ENCODE measurements around the gene MAP3K15.
"Not testable (repeated sequence)": the region's sequence is repeated elsewhere in the genome, so short reads cannot be mapped to it uniquely, and the experiment has no call there.

MAP3K15 gene

GRCh38 chrX:19532709-19533108 lies 17.4 kb upstream of the MAP3K15 start:
- H3K9me3 ChIP-seq (ENCODE audit: control insufficient read depth, low read length), result no peaks in the 10 kb centered on the region
- H3K4me1 ChIP-seq (ENCODE audit: control insufficient read depth, insufficient read depth, low read length), result no peaks in the 10 kb centered on the region
- H3K4me3 ChIP-seq (ENCODE audit: low read length), result no peak overlapping the region
- no peaks in the 10 kb centered on the region for H3K27me3 ChIP-seq (replicated peaks; ENCODE audit: control insufficient read depth, insufficient read depth, low read length)
- DNase-seq (ENCODE audit: low read depth), result no peak
- peaks cover 3% of the 10 kb centered on the region for H3K36me3 ChIP-seq (ENCODE audit: control insufficient read depth, insufficient read depth, low read length, severe bottlenecking)
- H3K9ac ChIP-seq (ENCODE audit: low read length), result no peak overlapping the region

DNA sequence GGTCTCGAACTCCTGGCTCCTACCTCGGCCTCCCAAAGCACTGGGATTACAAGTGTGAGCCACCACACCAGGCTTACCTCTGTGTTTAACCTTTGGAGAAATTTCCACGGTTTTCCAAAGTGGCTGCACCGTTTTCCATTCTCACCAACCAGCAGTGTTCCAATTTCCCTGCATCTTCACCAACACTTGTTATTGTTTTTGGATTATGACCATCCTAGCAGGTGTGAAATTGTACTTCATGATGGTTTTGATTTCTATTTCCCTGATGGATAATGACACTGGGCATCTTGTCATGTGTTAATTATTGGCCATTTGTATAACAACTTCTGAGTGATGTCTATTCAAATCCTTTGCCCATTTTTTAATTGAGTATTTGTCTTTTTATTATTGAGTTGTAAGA lies 2.7 kb upstream of the MAP3K15 start:
- Histone ChIP-seq H3K9ac (ENCODE audit: low read length) (no peak overlapping the region), H3K9me3 (ENCODE audit: control insufficient read depth, low read length) (peaks cover 13% of the 10 kb centered on the region), H3K4me1 (ENCODE audit: control insufficient read depth, insufficient read depth, low read length) (no peaks in the 10 kb centered on the region), H3K4me3 (ENCODE audit: low read length) (no peak overlapping the region), H3K36me3 (ENCODE audit: control insufficient read depth, insufficient read depth, low read length, severe bottlenecking) (no peaks in the 10 kb centered on the region), H3K27me3 (replicated peaks; ENCODE audit: control insufficient read depth, insufficient read depth, low read length) (peaks cover 19% of the 10 kb centered on the region)
- DNase-seq (ENCODE audit: low read depth), result no peak

GRCh38 chrX:19515615-19516105 lies 352 bp upstream of the MAP3K15 start:
- Histone ChIP-seq H3K9me3 (ENCODE audit: control insufficient read depth, low read length) (peaks cover 13% of the 10 kb centered on the region), H3K4me1 (ENCODE audit: control insufficient read depth, insufficient read depth, low read length) (no peaks in the 10 kb centered on the region), H3K4me3 (ENCODE audit: low read length) (no peak overlapping the region), H3K9ac (ENCODE audit: low read length) (no peak overlapping the region), H3K27me3 (replicated peaks; ENCODE audit: control insufficient read depth, insufficient read depth, low read length) (peaks cover 19% of the 10 kb centered on the region), H3K36me3 (ENCODE audit: control insufficient read depth, insufficient read depth, low read length, severe bottlenecking) (no peaks in the 10 kb centered on the region)
- DNase-seq (ENCODE audit: low read depth), result no peak

DNA sequence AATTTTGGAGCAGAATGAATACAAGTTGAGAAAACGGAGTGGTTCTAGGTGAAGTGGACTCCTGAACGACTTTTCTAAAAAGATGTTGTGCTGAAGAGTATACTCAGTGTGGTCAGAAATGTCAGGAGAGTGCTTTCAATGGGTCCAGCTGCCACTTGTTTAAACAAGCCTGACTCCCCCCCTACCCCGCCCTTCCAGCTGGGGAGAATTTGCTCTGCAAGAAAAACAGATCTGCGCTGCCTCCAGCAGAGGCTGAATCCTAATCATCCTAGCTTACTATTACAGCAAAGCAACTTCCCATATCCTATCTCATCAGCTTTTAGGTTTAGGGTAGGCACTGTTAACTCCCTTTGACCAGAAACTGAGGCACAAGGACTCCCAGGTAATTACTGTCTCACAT lies 1.9 kb downstream of the MAP3K15 start:
- H3K9ac ChIP-seq (ENCODE audit: low read length), result no peak overlapping the region
- peaks cover 9% of the 10 kb centered on the region for H3K9me3 ChIP-seq (ENCODE audit: control insufficient read depth, low read length)
- no peak overlapping the region for H3K4me3 ChIP-seq (ENCODE audit: low read length)
- no peaks in the 10 kb centered on the region for H3K36me3 ChIP-seq (ENCODE audit: control insufficient read depth, insufficient read depth, low read length, severe bottlenecking)
- no peak for DNase-seq (ENCODE audit: low read depth)
- H3K4me1 ChIP-seq (ENCODE audit: control insufficient read depth, insufficient read depth, low read length), result no peaks in the 10 kb centered on the region
- H3K27me3 ChIP-seq (replicated peaks; ENCODE audit: control insufficient read depth, insufficient read depth, low read length), result peaks cover 13% of the 10 kb centered on the region

DNA sequence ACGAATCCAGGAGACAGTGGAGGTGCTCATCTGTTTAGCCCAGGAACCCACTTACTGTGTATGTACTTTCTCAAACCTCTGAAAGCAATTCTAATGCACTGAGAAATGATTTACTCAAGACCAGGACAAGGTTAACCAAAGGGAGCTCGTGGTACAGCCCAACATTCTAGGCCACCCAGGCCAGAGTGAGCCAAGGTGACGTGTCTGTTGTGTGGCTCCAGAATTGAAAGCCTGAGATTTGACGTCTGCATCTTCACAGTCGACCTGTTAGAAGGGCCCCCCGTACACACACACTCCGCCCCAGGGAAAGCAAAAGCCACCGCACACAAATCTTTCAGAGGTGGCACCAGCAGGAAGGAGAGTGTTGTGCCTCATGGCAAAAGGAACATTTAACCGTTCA lies 2.3 kb downstream of the MAP3K15 start:
- H3K36me3 ChIP-seq (ENCODE audit: control insufficient read depth, insufficient read depth, low read length, severe bottlenecking), result no peaks in the 10 kb centered on the region
- no peak overlapping the region for H3K9ac ChIP-seq (ENCODE audit: low read length)
- H3K4me3 ChIP-seq (ENCODE audit: low read length), result no peak overlapping the region
- DNase-seq (ENCODE audit: low read depth), result no peak
- peaks cover 11% of the 10 kb centered on the region for H3K27me3 ChIP-seq (replicated peaks; ENCODE audit: control insufficient read depth, insufficient read depth, low read length)
- no peaks in the 10 kb centered on the region for H3K4me1 ChIP-seq (ENCODE audit: control insufficient read depth, insufficient read depth, low read length)
- peaks cover 5% of the 10 kb centered on the region for H3K9me3 ChIP-seq (ENCODE audit: control insufficient read depth, low read length)

GRCh38 chrX:19512359-19512758 lies 2.9 kb downstream of the MAP3K15 start:
- Histone ChIP-seq H3K9ac (ENCODE audit: low read length) (no peak overlapping the region), H3K4me1 (ENCODE audit: control insufficient read depth, insufficient read depth, low read length) (no peaks in the 10 kb centered on the region), H3K27me3 (replicated peaks; ENCODE audit: control insufficient read depth, insufficient read depth, low read length) (peaks cover 11% of the 10 kb centered on the region), H3K36me3 (ENCODE audit: control insufficient read depth, insufficient read depth, low read length, severe bottlenecking) (no peaks in the 10 kb centered on the region), H3K4me3 (ENCODE audit: low read length) (no peak overlapping the region), H3K9me3 (ENCODE audit: control insufficient read depth, low read length) (no peaks in the 10 kb centered on the region)
- no peak for DNase-seq (ENCODE audit: low read depth)

DNA sequence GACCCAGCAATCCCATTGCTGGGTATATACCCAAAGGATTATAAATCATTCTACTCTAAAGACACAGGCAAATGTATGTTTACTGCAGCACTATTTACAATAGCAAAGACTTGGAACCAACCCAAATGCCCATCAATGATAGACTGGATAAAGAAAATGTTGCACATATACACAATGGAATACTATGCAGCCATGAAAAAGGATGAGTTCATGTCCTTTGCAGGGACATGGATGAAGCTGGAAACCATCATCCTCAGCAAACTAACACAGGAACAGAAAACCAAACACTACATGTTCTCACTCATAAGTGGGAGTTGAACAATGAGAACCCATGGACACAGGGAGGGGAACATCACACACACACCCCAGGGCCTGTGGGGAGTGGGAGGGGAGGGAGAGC lies 3.5 kb downstream of the MAP3K15 start:
- not testable (repeated sequence) for H3K9ac ChIP-seq (ENCODE audit: low read length); H3K9me3 ChIP-seq (ENCODE audit: control insufficient read depth, low read length); H3K4me1 ChIP-seq (ENCODE audit: control insufficient read depth, insufficient read depth, low read length); H3K36me3 ChIP-seq (ENCODE audit: control insufficient read depth, insufficient read depth, low read length, severe bottlenecking); H3K4me3 ChIP-seq (ENCODE audit: low read length); DNase-seq (ENCODE audit: low read depth)
- H3K27me3 ChIP-seq (replicated peaks; ENCODE audit: control insufficient read depth, insufficient read depth, low read length), result peaks cover 11% of the 10 kb centered on the region

DNA sequence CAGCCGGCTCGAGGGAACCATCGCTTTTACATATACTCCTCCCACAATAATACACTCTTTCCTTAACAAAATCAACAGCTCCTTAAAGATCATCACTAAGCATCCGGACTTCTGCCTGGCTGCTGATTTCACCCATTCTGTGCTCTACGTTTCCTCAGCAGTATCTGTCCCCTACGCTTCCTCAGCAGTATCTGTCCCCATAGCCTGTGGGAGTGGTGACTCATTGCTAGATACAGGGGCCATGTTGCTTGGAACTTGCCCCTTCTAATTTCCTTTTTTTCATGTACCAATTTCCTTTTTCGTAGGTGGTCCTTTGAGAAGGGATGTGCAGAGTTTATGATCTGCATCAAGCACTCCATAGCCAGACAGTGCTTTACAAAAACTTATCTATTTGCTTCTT lies 18.6 kb downstream of the MAP3K15 start:
- Histone ChIP-seq H3K4me1 (ENCODE audit: control insufficient read depth, insufficient read depth, low read length) (no peaks in the 10 kb centered on the region), H3K4me3 (ENCODE audit: low read length) (no peak overlapping the region), H3K27me3 (replicated peaks; ENCODE audit: control insufficient read depth, insufficient read depth, low read length) (peaks cover 25% of the 10 kb centered on the region)

GRCh38 chrX:19487520-19488200 lies 27.6 kb downstream of the MAP3K15 start:
- H3K36me3 ChIP-seq (ENCODE audit: control insufficient read depth, insufficient read depth, low read length, severe bottlenecking), result no peaks in the 10 kb centered on the region
- peaks cover 6% of the 10 kb centered on the region for H3K27me3 ChIP-seq (replicated peaks; ENCODE audit: control insufficient read depth, insufficient read depth, low read length)
- no peaks in the 10 kb centered on the region for H3K9me3 ChIP-seq (ENCODE audit: control insufficient read depth, low read length)
- no peak overlapping the region for H3K4me3 ChIP-seq (ENCODE audit: low read length)
- H3K9ac ChIP-seq (ENCODE audit: low read length), result no peak overlapping the region
- no peak for DNase-seq (ENCODE audit: low read depth)
- H3K4me1 ChIP-seq (ENCODE audit: control insufficient read depth, insufficient read depth, low read length), result no peaks in the 10 kb centered on the region

More for the DNA sequence above, 18.6 kb downstream of the MAP3K15 start:
- Histone ChIP-seq H3K9me3 (ENCODE audit: control insufficient read depth, low read length) (no peaks in the 10 kb centered on the region), H3K36me3 (ENCODE audit: control insufficient read depth, insufficient read depth, low read length, severe bottlenecking) (no peaks in the 10 kb centered on the region), H3K9ac (ENCODE audit: low read length) (no peak overlapping the region)
- DNase-seq (ENCODE audit: low read depth), result no peak

DNA sequence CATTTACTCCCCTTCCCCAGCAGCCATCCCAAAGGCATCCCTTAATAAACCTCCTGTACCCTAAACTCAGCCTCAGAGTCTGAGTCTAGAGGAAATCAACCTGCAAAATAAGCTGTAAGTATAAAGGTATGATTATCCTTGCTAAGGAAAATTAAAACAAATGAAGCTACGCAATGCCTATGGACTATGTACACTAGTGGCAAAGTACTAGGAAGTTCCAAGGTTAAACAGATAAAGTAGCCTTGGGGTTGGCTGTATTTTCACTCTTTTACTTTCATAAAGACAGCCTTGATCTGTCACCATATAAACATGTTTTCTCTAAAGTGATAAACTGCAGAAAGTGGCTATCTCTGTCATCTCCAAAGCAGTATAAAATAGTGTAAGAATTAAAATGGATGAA lies 35.9 kb downstream of the MAP3K15 start:
- Histone ChIP-seq H3K4me3 (ENCODE audit: low read length) (no peak overlapping the region), H3K9ac (ENCODE audit: low read length) (no peak overlapping the region), H3K27me3 (replicated peaks; ENCODE audit: control insufficient read depth, insufficient read depth, low read length) (no peaks in the 10 kb centered on the region), H3K4me1 (ENCODE audit: control insufficient read depth, insufficient read depth, low read length) (no peaks in the 10 kb centered on the region), H3K9me3 (ENCODE audit: control insufficient read depth, low read length) (no peaks in the 10 kb centered on the region), H3K36me3 (ENCODE audit: control insufficient read depth, insufficient read depth, low read length, severe bottlenecking) (no peaks in the 10 kb centered on the region)
- no peak for DNase-seq (ENCODE audit: low read depth)

DNA sequence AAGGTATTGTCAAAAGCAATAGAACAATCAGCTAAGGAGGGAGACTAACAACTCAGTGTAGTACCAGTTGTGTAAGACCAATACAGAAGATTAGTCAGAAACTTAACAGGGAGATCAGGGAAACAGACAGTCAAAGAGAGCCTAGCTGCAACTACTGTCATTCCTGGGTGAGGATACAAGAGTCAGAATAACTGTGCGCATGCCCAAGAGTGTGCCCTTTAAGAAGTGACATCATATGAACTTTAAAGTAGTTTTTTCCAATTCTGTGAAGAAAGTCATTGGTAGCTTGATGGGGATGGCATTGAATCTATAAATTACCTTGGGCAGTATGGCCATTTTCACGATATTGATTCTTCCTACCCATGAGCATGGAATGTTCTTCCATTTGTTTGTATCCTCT lies 46.9 kb downstream of the MAP3K15 start:
- not testable (repeated sequence) for H3K9me3 ChIP-seq (ENCODE audit: control insufficient read depth, low read length); H3K36me3 ChIP-seq (ENCODE audit: control insufficient read depth, insufficient read depth, low read length, severe bottlenecking); H3K4me3 ChIP-seq (ENCODE audit: low read length); H3K4me1 ChIP-seq (ENCODE audit: control insufficient read depth, insufficient read depth, low read length); H3K9ac ChIP-seq (ENCODE audit: low read length); DNase-seq (ENCODE audit: low read depth)
- peaks cover 10% of the 10 kb centered on the region for H3K27me3 ChIP-seq (replicated peaks; ENCODE audit: control insufficient read depth, insufficient read depth, low read length)

DNA sequence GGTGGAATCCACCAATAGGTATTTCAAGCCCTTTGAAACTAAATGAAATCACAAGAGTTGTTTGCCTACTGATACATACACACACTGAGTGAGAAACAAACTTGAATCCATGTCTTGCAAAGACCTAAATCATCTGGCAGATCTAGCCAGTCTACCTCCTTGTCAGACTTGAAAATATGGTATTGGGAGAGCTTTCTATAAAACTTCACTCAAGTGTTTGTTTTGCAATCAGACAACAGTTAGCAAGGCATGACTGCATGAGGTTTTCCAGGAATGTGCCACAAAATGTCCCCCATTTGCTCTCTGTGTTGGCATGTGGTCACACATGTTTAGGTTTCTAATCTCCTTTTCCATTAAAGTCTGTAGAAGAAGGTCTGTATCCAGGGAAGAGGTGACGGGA lies 52.4 kb downstream of the MAP3K15 start:
- no peak for DNase-seq (ENCODE audit: low read depth)
- Histone ChIP-seq H3K27me3 (replicated peaks; ENCODE audit: control insufficient read depth, insufficient read depth, low read length) (peaks cover 23% of the 10 kb centered on the region), H3K9ac (ENCODE audit: low read length) (no peak overlapping the region), H3K4me3 (ENCODE audit: low read length) (no peak overlapping the region), H3K36me3 (ENCODE audit: control insufficient read depth, insufficient read depth, low read length, severe bottlenecking) (no peaks in the 10 kb centered on the region), H3K9me3 (ENCODE audit: control insufficient read depth, low read length) (peaks cover 3% of the 10 kb centered on the region), H3K4me1 (ENCODE audit: control insufficient read depth, insufficient read depth, low read length) (no peaks in the 10 kb centered on the region)
